HG02798 (cell line): ENCODE measurements around the gene IFIT2.
"Not testable (repeated sequence)": the region's sequence is repeated elsewhere in the genome, so short reads cannot be mapped to it uniquely, and the experiment has no call there.

Experiments used
- ATAC-seq: cut with Tn5 transposase; IDR thresholded peaks from one replicate; pipeline ENCODE4 v1.9.1; 2021; ENCODE audit warnings: mild to moderate bottlenecking; ENCODE audit not compliant: unreplicated experiment, poor library complexity

The IFIT2 gene, protein sequence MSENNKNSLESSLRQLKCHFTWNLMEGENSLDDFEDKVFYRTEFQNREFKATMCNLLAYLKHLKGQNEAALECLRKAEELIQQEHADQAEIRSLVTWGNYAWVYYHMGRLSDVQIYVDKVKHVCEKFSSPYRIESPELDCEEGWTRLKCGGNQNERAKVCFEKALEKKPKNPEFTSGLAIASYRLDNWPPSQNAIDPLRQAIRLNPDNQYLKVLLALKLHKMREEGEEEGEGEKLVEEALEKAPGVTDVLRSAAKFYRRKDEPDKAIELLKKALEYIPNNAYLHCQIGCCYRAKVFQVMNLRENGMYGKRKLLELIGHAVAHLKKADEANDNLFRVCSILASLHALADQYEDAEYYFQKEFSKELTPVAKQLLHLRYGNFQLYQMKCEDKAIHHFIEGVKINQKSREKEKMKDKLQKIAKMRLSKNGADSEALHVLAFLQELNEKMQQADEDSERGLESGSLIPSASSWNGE

DNA sequence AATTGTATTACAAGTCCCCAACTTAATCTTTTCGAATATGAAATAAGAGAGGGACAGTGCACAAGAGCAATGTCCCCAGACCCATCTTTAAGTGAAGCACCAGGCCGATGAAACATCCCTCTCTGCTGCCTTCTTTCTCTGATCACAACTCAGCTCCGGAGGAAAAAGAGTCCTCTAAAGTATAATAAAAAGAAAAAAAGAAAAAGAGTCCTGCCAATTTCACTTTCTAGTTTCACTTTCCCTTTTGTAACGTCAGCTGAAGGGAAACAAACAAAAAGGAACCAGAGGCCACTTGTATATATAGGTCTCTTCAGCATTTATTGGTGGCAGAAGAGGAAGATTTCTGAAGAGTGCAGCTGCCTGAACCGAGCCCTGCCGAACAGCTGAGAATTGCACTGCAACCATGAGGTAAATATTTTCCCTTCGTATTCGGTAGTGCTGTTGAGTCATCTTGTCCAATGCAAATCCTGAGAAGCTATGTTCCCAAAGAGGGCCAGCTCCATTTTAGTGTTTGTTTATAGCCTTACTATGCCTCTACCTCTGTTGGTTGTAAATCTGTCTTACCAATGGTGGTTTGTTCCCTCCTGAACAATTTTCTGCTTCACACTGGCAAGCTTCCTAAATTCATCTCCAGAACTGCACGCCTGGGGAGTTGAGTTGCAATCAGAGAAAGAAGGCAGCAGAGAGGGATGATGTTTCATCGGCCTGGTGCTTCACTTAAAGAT, at the start of gene IFIT2:
TSS of gene IFIT2 (plus strand) at position 326 of the 725 bp plus-strand sequence. CDS start at position 404, 78 bp downstream.
- ATAC-seq, result peak; percentile 79

DNA sequence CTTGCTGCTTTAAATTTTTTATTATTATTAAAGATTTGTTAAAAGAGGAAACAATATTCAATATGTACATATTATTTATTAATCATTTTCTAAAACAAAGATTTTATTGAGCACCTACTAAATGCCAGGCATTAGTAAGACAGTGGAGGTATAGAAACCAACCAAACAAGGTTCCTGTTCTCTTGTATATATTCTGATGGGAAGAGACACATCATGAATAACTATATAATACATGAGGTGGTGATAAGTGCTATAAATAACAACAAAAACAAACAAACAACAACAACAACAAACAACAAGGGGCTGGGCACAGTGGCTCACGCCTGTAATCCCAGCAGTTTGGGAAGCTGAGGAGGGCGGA, 49.6 kb upstream of the IFIT2 start:
- no peak for ATAC-seq

DNA sequence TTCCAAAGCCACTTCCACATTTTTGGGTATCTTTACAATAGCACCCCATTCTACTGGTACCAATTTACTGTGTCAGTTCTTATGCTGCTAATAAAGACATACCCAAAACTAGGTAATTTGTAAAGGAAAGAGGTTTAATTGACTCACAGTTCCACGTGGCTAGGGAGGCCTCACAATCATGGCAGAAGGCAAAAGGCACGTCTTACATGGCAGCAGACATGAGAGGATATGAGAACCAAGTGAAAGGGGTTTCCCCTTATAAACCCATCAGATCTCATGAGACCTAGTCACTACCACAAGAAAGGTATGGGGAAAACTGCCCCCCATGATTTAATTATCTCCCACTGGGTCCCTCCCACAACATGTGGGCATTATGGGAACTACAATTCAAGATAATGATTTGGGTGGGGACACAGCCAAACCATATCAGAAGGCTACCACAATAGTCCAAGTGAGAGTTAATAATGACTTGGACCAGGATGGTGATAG, 46.7 kb upstream of the IFIT2 start:
- ATAC-seq, result not testable (repeated sequence)

DNA sequence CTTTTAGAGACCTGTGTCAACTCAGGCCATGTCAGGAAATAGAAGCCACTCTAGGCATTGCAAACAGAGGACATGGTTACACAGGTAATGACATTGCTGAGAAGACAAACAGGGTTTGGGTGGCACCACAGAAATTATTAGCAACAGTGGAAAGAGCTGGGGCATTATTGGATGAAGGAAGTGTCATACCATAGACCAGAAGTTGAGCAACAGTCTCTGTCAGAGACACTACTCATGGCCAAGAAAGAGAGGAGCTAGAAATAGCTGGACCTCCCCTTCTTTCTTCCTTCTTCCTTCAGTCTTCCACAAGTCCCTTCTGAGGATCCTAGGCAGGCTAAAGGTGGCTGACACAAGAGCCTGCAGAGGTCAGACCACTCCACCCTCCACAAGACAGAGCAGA, 46.1 kb upstream of the IFIT2 start:
- ATAC-seq, result no peak

DNA sequence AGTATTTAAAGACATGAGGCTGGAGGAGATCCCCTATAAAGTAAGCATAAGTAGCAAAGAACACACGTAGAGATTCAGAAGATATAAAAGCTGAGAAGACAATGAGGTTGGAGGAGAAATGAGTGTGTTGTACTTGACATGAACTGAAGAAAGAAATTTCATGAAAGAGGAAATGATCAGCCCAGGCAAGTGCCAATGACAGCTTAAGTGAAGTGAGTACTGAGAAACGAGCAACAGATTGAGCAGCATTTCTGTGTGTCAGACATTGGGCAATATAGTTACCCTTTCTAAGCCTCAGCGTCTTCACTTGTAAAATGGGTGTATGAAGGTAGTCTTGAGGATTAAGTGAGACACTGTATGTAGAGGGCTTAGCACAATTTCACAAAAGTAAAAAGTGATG, 45.5 kb upstream of the IFIT2 start:
- ATAC-seq, result no peak

DNA sequence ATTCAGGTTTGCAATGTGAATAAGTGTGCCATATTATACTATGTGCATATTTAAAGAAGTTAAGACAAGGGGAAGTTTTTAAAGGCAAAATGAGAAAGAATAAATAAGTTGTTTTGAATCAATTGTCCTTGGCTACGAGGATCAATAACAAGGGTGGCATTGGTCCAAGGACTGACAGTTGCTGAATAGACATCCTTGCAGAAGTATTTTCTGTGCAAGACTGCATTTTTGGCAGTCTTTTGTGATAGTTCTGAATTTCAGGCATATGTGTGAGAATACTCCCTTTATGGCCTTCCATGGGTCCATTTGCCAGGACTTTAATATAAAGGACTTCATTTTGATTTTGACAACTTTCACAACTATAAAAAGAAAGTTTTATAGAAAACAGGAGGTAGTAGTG, 44.9 kb upstream of the IFIT2 start:
- ATAC-seq, result no peak

DNA sequence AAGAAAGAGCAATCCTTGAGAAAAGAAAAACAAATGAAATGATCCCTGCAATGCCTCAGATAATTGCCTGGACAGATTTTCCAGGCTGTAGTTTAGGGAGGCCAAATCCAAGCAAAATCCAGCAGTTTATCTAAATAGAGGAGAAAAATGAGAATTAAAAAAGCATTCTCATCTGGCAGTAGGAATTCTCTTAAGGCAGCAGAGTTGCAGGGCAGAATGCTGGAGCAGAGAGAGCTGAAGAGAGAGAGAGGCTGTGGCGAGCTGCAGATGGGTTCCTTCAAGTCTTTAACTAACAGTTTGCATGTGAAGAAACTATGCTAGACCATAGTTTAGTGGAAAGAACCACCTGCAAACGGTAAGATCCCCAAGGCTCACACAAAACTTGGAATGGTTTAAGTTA, 44.3 kb upstream of the IFIT2 start:
- ATAC-seq, result no peak

DNA sequence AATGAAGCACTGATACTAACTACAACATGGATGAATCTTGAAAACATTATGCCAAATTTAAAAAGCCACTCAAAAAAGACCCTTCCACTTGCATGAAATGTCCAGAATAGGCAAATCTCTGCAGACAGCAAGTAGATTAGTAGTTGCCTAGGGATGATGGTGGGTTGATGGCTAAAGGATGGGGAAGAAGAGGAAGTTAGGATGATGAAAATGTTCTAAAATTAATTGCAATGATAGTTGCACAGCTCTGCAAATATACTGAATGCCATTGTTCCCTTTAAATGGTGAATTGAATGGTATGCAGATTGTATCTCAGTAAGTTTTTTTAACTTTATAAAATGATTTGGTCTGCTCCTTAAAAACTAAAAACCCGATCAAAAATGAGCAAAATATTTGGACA, 43.0 kb upstream of the IFIT2 start:
- no peak for ATAC-seq

DNA sequence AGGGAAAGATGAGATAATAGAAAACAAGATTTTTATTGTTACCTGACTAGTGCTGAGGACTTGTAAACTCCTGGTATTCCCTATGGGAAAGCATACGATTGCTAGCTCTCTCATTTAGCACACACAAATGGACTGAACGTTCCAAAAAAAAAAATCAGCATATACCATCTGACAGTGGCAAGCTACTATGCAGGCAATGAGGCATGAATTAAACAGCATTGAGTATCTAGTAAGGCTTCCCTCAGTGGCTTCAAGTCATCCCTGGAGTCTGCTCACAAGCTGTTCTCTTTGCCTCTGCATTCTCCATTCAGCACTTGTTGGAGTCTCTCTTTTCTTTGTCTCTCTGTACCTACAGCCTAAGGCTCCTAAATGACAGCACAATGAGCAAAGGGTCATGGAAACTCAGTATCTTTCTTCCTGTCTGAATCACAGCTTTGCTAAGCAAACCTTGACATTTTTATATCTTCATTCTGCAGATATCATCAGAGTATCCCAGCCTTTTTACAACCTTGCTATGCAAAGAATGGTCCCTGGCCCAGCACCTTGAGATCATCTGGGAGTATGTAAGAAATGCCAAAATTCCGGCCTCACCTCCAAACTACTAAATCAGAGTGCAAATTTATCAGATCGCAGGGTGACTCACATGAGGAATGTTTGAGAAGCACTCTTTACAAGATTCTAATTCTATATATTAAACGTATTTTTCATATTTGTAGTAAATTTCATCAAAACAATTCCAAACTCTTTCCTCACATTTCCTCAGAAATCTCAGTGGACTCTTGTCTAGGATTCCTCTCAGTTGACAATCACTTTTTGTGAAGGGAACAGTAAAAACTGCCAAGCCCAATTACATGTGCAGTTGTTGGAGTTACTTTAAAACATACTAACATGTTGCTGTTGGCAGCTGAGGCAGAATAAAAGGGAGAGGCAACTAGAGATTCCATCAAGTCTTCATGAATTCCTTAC, 39.5 kb upstream of the IFIT2 start:
- no peak for ATAC-seq

DNA sequence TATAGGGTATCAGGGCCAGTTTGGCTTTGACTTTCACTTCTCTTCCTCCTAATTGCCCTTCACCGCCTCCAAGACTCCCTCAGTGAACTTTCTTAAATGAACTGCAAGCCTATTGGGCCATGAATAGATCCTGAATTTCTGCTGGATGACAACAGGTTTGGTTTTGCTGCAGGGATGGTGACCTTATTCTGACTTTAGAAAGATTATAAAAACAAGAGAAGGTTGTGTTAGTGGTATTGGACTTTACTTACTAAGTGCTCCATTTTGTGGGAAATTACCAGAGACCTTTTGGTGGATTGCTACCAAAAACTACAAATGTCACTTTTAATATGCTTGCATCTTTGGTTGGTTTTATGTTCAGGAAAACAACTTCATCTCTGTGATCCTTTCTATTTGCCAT, 38.8 kb upstream of the IFIT2 start:
- no peak for ATAC-seq

DNA sequence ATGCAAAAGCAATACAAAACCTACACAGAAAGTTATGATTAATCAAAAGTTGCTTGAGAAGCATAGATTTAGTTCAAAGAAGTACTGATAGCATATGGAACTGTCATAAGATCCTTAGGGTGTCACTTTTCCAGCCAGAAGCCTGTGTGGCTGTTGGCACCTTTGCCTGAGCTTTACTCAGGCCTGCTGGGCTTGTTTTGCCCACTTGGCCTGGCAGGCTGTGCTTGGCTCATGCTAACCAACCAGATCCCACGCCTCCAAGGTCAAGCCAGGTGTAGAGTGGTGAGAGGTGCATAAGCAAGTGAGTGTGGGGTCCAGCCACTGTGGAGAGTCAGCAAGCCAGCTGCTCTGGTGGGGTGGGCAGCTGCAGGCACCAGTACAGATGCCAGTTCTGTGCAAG, 38.3 kb upstream of the IFIT2 start:
- ATAC-seq, result no peak

DNA sequence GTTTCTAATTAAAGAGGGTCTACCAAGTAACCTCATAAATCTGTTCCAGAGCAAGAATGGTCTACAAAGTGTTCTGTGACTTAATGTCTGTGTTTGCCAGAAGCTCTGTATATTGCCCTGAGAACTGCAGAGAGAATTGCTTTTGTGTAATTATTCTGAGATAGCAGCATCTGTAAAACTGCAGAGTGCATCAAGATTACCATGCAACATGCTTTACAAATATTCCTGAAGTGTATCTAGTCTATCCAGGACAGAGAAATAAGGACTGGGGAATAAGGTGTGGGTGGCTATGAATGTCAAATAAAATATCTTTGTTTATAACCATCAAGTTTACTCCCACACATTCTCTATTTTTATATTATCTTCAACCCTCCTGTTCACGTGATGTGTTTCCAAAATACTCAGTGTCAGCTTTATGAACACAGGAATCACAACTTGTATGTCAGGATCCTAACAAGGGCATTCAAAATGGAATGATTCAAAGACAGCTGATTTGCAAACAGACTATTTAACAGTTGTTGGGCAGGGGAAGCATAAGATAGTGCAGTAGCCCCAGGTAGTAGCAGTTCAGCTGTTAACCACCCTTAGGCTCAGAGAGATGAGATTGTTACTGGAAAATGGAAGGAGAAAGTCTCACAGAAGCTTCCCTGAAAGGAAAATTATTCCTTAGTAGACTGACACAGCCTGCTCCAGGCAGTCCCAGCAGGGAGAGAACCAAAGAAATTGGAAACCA, 35.0 kb upstream of the IFIT2 start:
- no peak for ATAC-seq

DNA sequence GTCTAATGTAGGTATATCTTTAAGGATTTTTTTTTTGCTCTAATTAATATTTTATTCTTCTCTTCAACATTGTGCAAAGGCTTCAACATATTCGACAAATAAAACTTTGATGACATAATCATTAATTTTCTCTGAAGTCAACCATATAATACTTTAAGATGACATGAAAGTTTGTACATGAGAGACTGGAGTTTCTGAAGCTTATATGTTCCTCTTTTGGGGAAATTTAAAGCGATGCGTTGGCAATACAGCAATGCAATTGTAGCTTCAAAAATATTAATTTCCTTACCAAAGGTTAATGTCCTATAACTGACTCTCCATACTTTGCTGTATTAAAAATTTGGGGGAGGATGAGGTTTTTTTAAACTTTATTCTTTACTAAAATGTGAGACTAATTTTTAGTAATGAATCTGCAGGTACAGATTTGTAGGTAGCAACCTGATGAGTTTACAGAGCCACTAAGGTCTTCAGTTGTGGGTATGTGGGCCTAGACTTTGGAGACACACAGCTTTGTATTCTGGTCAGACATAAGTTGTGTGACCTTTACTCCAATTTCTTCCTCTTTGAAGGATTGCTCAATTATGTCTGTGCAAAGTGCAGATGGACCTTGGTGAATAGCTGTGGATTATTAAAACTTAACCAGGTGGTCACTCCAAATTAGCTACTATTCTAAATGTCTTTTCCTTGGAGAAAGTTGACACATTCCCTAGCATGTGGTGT, 32.3 kb upstream of the IFIT2 start:
- ATAC-seq, result no peak

DNA sequence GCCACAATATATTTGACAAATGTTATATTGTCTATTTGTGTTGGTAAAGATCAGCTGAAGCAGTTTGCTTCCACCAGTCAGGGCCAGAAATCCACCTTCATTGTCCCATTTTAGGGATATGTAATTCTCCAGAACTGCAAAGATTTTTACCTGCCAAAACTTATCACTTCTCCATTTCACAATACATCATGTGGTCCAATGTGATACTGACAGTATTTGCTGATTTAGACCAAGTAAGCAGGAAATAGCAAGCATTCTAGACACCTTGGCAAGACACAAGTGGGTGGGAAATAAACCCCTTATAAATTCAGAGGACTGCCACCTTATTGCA, 31.7 kb upstream of the IFIT2 start:
- no peak for ATAC-seq

DNA sequence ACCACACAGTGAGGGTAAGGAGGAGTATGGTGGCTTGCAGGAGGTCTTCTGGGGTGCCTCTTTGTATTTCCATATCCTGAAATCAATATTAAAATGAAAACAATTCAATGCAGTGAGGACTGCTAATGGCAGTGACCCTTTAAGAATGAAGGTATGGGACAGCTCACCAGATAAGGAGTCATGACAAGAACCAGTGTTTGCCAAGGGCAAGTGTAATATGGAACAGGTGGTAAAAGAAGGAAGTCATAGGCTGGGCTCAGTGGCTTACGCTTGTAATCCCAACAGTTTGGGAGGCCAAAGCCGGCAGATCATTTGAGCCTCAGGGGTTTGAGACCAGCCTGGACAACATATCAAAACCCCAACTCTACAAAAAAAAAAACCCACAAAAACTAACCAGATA, 30.3 kb upstream of the IFIT2 start:
- no peak for ATAC-seq

DNA sequence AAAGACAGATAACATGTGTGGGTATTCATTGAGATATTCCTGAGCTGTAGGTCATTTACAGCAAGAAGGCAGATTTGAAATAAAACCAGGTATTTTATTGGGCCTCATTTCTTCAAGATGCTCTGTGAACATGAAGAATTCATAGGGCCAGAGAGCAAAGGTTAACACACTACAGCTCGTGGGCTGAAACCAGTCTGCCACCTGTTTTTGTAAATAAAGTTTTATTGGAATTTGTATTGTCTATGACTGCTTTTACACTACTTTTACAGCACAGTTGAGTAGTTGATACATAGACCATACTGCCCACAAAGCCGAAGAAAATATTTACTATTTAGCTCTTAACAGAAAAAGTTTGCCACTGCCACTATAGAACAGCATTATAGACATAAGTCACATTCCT, 28.2 kb upstream of the IFIT2 start:
- ATAC-seq, result no peak

DNA sequence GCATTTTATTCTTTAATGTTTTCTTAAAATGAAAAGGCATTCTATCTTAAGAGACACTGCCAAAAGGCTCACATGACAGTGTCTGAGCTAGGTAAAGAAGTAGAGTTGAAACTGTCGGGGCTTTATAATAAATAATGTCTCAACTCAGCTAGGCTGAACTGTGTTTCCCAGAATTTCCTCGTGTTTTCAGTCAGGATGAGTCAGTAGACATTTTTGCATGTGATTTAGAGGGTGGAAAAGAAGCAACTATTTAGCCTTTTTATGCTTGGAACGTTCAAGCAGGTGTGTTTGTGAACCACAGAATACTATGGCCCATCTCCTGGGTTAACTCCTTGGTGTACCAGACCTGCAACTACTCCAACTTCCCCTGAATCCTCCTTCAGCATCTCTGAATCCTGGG, 26.9 kb upstream of the IFIT2 start:
- no peak for ATAC-seq

DNA sequence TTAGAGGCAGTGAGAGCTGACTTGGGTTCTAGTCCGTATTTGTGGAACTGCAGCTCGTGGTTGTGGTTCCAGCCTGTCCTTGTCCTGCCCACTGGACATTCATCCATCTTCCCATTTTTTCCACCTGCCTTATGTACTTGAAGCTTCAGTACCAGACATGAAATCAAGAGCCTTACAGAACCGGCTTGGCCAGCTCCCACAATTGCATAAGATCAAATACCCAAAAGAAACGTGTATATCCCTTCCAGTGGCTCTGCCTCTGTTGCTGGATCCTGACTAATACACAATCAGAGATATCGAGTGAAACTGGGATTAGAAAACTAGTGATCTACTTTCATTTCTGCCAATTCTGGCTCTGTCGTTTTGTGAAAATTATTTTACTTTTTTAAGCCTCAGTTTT, 26.5 kb upstream of the IFIT2 start:
- ATAC-seq, result no peak

DNA sequence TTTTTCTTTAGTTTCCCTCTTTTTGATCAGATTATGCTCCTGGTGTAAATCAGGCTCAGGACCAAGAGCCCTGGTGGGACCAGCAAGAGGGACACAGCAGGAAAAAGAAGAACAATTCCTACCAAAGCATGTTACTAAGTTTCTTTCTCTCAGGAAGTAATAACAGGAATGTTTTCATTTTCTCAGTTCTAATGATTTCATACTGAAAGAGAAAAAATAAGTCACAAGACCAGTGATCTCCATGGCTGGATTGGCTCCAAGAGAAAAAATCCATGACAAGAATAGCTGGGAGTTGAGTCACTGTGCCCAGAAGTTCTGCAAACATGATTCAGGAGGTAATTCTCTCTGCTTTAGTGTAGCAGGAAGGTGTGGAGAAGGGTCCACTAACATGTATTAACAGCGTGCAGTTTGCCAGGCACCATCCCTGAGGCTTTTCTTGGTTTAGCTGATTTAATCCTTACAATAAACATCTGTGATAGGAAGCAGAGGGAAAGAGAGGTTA, 23.8 kb upstream of the IFIT2 start:
- ATAC-seq, result no peak
